ENCODE data around the gene TK2. TPM values are rescaled to one million over a fixed set of nuclear protein-coding genes. Genes with fewer than 3 reads are reported as not detected.

The TK2 gene
- total and polyA plus RNA-seq, 4 donors = 10.5 to 31.9 (median 21.0) TPM

DNA sequence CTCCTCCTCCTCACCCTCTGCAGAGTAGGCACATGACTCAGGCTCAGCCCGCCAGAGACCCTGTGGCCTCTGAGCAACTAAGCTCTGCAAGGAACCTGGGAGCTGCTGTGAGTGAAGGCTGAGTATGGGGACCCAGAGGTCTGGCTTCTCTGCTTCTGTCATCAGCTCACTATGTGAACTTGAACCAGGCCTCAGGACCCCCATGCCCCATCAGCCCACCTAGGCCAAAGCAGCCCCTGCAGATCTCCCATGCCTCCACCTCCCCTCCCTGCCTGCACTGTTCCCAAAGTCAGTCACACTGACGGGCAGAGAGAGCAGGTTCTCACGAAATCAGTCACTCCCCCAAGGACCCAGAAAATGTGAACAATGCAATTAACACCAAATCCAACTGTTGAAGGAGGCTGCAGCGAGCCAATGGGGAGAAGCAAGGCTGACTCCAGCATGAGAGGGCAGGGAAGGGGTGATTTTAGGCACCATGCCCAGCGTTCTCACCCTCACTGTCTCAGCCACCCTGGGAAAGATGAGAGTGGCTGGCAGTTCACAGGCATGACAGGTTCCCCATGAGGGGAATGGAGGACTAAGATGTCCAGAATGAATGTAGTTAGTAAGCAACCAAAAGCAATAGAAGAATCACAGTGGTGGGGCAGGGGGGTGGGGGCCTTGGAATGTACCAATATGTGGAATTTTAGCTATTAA lies 62.2 kb downstream of the TK2 start (continued):
- TF ChIP-seq JUND (IDR thresholded peaks at IDR 0.05) (no peak), TAF1 (conservative IDR thresholded peaks at IDR 0.05) (no peak), HNF4G (IDR thresholded peaks at IDR 0.05) (no peak)

DNA sequence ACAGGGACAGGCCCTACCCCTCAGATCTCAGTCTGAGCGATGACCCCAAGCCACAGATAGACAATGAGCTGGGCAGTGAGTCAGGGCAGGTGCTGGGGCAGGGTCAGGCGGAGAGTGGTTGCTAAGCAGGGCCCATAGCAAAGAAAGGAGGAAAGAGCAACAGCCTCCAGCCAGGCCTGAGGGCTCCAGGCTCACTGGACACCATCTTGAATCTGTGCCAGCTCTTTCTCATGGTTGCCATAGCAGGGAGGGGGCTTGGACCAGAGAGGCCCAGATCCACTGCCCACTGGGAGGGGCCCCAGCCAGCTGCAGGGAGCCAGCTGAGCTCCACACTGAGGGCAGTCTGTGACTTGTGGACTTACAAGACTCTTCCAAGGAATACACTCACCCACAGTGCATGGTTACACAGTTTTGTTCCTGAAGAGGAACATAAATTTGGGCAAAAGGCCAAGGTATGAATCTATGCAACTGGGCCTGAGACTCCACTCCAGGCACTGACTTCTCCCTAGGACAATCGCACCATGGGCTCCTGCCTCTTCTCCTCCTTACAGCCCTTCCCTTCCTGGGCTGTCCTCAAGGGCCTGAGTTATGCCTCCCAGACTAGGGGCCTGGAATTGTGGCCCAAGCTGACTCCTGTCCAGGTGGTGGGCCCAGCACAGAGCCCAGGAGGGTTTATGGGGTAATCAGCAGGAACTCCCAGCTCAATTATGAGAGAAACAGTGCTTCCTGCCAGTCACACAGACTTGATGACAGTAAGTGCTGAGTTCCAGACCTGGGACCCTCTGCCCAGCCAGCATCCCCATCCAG lies 62.9 kb downstream of the TK2 start:
- no peaks in the 10 kb centered on the region for H3K27me3 ChIP-seq (ENCODE audit: control insufficient read depth in 4 of 4, insufficient read depth in 4 of 4, low read length in 3 of 4)
- TF ChIP-seq NR2F2 (IDR thresholded peaks at IDR 0.05) (no peak), RAD21 (IDR thresholded peaks at IDR 0.05) (no peak), JUND (IDR thresholded peaks at IDR 0.05) (no peak), FOXA1 (IDR thresholded peaks at IDR 0.05) (no peak)
- TF ChIP-seq, protein P1, sequence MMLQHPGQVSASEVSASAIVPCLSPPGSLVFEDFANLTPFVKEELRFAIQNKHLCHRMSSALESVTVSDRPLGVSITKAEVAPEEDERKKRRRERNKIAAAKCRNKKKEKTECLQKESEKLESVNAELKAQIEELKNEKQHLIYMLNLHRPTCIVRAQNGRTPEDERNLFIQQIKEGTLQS (IDR thresholded peaks at IDR 0.05) = no peak
- TF ChIP-seq, protein P2, sequence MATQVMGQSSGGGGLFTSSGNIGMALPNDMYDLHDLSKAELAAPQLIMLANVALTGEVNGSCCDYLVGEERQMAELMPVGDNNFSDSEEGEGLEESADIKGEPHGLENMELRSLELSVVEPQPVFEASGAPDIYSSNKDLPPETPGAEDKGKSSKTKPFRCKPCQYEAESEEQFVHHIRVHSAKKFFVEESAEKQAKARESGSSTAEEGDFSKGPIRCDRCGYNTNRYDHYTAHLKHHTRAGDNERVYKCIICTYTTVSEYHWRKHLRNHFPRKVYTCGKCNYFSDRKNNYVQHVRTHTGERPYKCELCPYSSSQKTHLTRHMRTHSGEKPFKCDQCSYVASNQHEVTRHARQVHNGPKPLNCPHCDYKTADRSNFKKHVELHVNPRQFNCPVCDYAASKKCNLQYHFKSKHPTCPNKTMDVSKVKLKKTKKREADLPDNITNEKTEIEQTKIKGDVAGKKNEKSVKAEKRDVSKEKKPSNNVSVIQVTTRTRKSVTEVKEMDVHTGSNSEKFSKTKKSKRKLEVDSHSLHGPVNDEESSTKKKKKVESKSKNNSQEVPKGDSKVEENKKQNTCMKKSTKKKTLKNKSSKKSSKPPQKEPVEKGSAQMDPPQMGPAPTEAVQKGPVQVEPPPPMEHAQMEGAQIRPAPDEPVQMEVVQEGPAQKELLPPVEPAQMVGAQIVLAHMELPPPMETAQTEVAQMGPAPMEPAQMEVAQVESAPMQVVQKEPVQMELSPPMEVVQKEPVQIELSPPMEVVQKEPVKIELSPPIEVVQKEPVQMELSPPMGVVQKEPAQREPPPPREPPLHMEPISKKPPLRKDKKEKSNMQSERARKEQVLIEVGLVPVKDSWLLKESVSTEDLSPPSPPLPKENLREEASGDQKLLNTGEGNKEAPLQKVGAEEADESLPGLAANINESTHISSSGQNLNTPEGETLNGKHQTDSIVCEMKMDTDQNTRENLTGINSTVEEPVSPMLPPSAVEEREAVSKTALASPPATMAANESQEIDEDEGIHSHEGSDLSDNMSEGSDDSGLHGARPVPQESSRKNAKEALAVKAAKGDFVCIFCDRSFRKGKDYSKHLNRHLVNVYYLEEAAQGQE (IDR thresholded peaks at IDR 0.05) = no peak
- H3K4me1 ChIP-seq (ENCODE audit: control insufficient read depth in 4 of 4, insufficient read depth in 4 of 4, low read length in 3 of 4) = peaks cover 0 to 4% (median 0%) of the 10 kb centered on the region in 4 donors
- H3K9me3 ChIP-seq (ENCODE audit: control insufficient read depth in 4 of 4, low read length in 3 of 4) = no peaks in the 10 kb centered on the region
- DNase-seq (ENCODE audit: low spot score) = no peak
- H3K36me3 ChIP-seq (ENCODE audit: control insufficient read depth in 4 of 4, insufficient read depth in 3 of 4, low read depth in 1 of 4, low read length in 3 of 4) = no peaks in the 10 kb centered on the region
- H3K9ac ChIP-seq (ENCODE audit: low read depth in 1 of 2, low read length in 2 of 2) = no peak overlapping the region
- H3K4me3 ChIP-seq (ENCODE audit: low read depth in 1 of 3, low read length in 3 of 3) = no peak overlapping the region
- 88% methylated on average over 3 of the region's 3 CpGs for WGBS
- H3K27ac ChIP-seq (ENCODE audit: low read depth in 1 of 2, low read length in 2 of 2) = no peak overlapping the region

DNA sequence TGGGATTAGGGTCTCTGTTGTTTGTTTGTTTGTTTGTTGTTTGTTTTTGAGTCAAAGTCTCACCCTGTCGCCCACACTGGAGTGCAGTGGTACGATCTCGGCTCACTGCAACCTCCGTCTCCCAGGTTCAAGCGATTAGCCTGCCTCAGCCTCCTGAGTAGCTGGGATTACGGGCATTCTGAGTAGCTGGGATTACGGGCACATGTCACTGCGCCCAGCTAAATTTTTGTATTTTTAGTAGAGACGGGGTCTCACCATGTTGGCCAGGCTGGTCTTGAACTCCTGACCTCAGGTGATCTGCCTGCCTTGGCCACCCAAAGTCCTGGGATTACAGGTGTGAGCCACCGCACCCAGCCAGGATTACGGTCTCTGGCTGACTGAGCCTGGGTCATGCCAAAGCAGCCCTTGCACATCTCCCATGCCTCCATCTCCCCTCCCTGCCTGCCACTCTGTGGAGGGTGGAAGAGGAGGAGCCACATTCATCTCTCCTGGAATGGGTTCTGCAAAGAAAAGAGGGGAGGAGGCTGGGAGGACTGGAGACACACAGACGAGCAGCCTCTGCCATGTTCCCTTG lies 63.6 kb downstream of the TK2 start:
- TF ChIP-seq HNF4G (IDR thresholded peaks at IDR 0.05) = no peak
- TF ChIP-seq TAF1 (conservative IDR thresholded peaks at IDR 0.05) = no peak
- no peak for TF ChIP-seq FOXA2 (IDR thresholded peaks at IDR 0.05)
- TF ChIP-seq RAD21 (IDR thresholded peaks at IDR 0.05) = no peak
- TF ChIP-seq SP1 (IDR thresholded peaks at IDR 0.05) = no peak
- TF ChIP-seq HNF4A (conservative IDR thresholded peaks at IDR 0.05) = no peak
- TF ChIP-seq RXRA (IDR thresholded peaks at IDR 0.05) = no peak
- TF ChIP-seq NR2F2 (IDR thresholded peaks at IDR 0.05) = no peak
- Histone ChIP-seq H3K27ac (ENCODE audit: low read depth in 1 of 2, low read length in 2 of 2) (no peak overlapping the region), H3K4me3 (ENCODE audit: low read depth in 1 of 3, low read length in 3 of 3) (no peak overlapping the region), H3K36me3 (ENCODE audit: control insufficient read depth in 4 of 4, insufficient read depth in 3 of 4, low read depth in 1 of 4, low read length in 3 of 4) (no peaks in the 10 kb centered on the region), H3K9ac (ENCODE audit: low read depth in 1 of 2, low read length in 2 of 2) (no peak overlapping the region), H3K9me3 (ENCODE audit: control insufficient read depth in 4 of 4, low read length in 3 of 4) (no peaks in the 10 kb centered on the region), H3K27me3 (ENCODE audit: control insufficient read depth in 4 of 4, insufficient read depth in 4 of 4, low read length in 3 of 4) (no peaks in the 10 kb centered on the region), H3K4me1 (ENCODE audit: control insufficient read depth in 4 of 4, insufficient read depth in 4 of 4, low read length in 3 of 4) (peaks cover 0 to 4% (median 0%) of the 10 kb centered on the region in 4 donors)
- WGBS = 97% methylated on average over 12 of the region's 12 CpGs
- no peak for DNase-seq (ENCODE audit: low spot score)

All from liver (tissue), 9 donors.